Lung (tissue), 12 donors: ENCODE data around the gene LGALS14. TPM values are rescaled to one million over a fixed set of nuclear protein-coding genes. Genes with fewer than 3 reads are reported as not detected.

ENCODE experiments used
- ATAC-seq: fragments of 200-7000 bp; cut with Tn5 transposase; one replicate; pipeline ENCODE4 v1.9.1; 2020; ENCODE audit warnings: moderate number of reproducible peaks; ENCODE audit not compliant: insufficient read depth, low FRiP score
- DNase-seq, 3 donors: peaks; one replicate each; pipeline ENCODE4 v3.0.0-alpha.2; 2013 to 2017
- H3K27ac ChIP-seq, 2 donors: one replicate each; pipeline ENCODE4 v1.5.1; 2013; ENCODE audit warnings: mild to moderate bottlenecking in 2 of 2, moderate library complexity in 2 of 2, control low read depth in 1 of 2, inconsistent platforms in 1 of 2, low read depth in 1 of 2, low read length in 1 of 2
- H3K27me3 ChIP-seq, 3 donors: one replicate each; pipeline ENCODE4 v1.5.1; 2013; ENCODE audit warnings: low read length in 2 of 3; ENCODE audit not compliant: control insufficient read depth in 3 of 3, insufficient read depth in 3 of 3
- H3K36me3 ChIP-seq, 4 donors: one replicate each; pipeline ENCODE4 v1.5.1; 2013; ENCODE audit warnings: low read length in 4 of 4, mild to moderate bottlenecking in 1 of 4, moderate library complexity in 1 of 4; ENCODE audit not compliant: control insufficient read depth in 4 of 4, insufficient read depth in 4 of 4
- H3K4me1 ChIP-seq, 5 donors: one replicate each; pipeline ENCODE4 v1.5.1; 2013; ENCODE audit warnings: low read length in 5 of 5, mild to moderate bottlenecking in 2 of 5, moderate library complexity in 1 of 5; ENCODE audit not compliant: control insufficient read depth in 5 of 5, insufficient read depth in 5 of 5
- H3K4me3 ChIP-seq: one replicate; pipeline ENCODE4 v1.5.1; 2013; ENCODE audit warnings: mild to moderate bottlenecking, control low read depth, moderate library complexity
- H3K9ac ChIP-seq, 2 donors: one replicate each; pipeline ENCODE4 v1.5.1; 2013; ENCODE audit warnings: low read length in 2 of 2, control low read depth in 1 of 2; ENCODE audit not compliant: insufficient read depth in 1 of 2
- H3K9me3 ChIP-seq, 4 donors: one replicate each; pipeline ENCODE4 v1.5.1; 2013; ENCODE audit warnings: low read length in 3 of 4, mild to moderate bottlenecking in 1 of 4, moderate library complexity in 1 of 4; ENCODE audit not compliant: control insufficient read depth in 4 of 4, insufficient read depth in 3 of 4
- WGBS, 2 donors: extraction: QIAGEN DNeasy Blood & Tissue Kit; methylation state at CpG; one replicate each; pipeline ENCODE4 v1.1.7; 2013; 5-methylcytosine and 5-hydroxymethylcytosine counted together
- polyA plus RNA-seq, 2 donors: library from polyadenylated mRNA; stranded (reverse); fragments of 200-250 nt; gene quantifications; one replicate each; pipeline ENCODE4 v1.2.1, GENCODE V29; 2013
- total RNA-seq, 2 donors: library from RNA; depleted of rRNA in 1 of 2; stranded (reverse); fragments of >200 nt in 1 of 2; gene quantifications; one replicate each; pipeline ENCODE4 v1.2.1, GENCODE V29; 2014 to 2021
- TF ChIP-seq, protein P1 (sequence below): IDR thresholded peaks from 2 replicates; pipeline ENCODE4 v1.5.1; 2012; ENCODE audit warnings: mild to moderate bottlenecking; ENCODE audit errors: control extremely low read depth, extremely low read depth
- donor health status: control.
- donor health status: control.
- donor health status: Bipolar disorder and iron deficiency.
- donor health status: healthy.
- donor health status: DM: yes; HTN: yes; CAD: no.

The LGALS14 gene
- total and polyA plus RNA-seq, 4 donors = not detected

DNA sequence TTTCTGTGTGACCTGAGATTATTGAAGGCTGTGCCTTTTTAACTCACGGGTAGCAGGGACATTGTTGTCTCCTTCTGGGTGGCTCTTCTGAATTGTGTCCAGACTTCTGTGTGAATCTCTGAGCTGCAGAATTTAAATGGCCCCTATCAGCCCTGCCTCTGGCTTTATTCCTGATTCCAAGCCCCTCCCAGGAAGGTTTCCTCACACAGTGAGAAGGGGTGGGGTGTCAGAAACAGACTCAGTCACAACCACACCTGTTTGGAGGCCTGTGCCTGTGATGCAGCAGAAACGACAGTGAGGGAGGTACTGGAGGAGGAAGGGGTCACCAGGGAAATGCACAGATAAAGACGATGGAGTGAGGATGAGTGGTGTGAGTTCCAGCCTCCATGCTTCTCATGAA lies 33.6 kb downstream of the LGALS14 start, which contains the start of gene CLC:
TSS of gene CLC (minus strand) at position 139 of the 400 bp plus-strand sequence. CDS start at position 62, 77 bp downstream.
- Histone ChIP-seq H3K9me3 (peaks cover 0 to 6% (median 0%) of the 10 kb centered on the region in 4 donors), H3K27ac (no peak within 1 kb of the TSS), H3K9ac (no peak within 1 kb of the TSS), H3K36me3 (no peaks in the 10 kb centered on the region), H3K4me3 (no peak within 1 kb of the TSS), H3K4me1 (no peaks in the 10 kb centered on the region), H3K27me3 (peaks cover 0 to 2% (median 0%) of the 10 kb centered on the region in 3 donors)
- TF ChIP-seq, protein P1, sequence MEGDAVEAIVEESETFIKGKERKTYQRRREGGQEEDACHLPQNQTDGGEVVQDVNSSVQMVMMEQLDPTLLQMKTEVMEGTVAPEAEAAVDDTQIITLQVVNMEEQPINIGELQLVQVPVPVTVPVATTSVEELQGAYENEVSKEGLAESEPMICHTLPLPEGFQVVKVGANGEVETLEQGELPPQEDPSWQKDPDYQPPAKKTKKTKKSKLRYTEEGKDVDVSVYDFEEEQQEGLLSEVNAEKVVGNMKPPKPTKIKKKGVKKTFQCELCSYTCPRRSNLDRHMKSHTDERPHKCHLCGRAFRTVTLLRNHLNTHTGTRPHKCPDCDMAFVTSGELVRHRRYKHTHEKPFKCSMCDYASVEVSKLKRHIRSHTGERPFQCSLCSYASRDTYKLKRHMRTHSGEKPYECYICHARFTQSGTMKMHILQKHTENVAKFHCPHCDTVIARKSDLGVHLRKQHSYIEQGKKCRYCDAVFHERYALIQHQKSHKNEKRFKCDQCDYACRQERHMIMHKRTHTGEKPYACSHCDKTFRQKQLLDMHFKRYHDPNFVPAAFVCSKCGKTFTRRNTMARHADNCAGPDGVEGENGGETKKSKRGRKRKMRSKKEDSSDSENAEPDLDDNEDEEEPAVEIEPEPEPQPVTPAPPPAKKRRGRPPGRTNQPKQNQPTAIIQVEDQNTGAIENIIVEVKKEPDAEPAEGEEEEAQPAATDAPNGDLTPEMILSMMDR = no peak
- ATAC-seq = no peak
- 49 to 67% methylated on average over 3 of the region's 3 CpGs for WGBS, 2 donors
- DNase-seq = no peak

DNA sequence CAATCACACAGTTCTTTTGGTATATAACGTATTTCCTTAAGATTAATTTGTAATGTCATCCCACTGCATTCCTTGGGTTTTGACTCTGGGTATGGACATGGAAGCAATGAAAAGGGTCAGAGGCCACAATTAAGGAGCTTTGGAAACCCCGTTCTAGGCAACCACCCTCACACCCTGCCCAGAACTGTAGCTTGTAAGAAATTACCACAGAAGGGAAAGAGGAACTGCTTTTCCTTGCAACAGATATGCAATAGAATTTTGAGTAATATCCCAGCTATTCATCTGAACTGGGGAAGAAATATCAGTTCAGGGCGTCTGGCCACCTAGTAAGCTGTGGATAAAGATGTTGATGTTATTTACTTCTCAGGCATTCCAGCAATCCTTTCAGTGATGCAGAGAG lies 34.5 kb downstream of the LGALS14 start:
- Histone ChIP-seq H3K4me3 (no peak overlapping the region), H3K9me3 (peaks cover 0 to 6% (median 0%) of the 10 kb centered on the region in 4 donors), H3K36me3 (no peaks in the 10 kb centered on the region), H3K27ac (no peak overlapping the region), H3K9ac (no peak overlapping the region), H3K27me3 (peaks cover 0 to 2% (median 0%) of the 10 kb centered on the region in 3 donors), H3K4me1 (no peaks in the 10 kb centered on the region)
- TF ChIP-seq, protein P1 = no peak
- ATAC-seq (no peak), DNase-seq (no peak)
- WGBS, 2 donors = 32 to 52% methylated on average over 3 of the region's 3 CpGs

DNA sequence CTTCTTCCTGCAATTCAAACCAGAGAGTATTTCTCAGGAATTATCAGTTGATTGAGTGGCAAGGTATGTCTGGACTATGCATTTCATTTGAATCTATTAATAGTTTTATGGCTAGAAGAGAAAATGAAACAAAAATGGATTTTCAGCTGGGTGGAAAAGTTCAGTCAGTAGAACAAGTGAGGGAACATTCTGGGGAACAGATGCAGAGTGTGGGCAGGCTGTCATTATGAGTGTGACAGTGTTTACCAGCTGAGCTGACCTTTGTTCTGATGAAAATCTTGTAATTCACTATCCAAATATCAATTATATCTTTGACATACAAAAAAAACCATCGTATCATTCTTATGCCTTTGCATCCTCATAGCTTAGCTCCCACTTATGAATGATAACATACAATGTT lies 36.1 kb downstream of the LGALS14 start:
- Histone ChIP-seq H3K4me3 (no peak overlapping the region), H3K9ac (no peak overlapping the region), H3K27me3 (peaks cover 0 to 2% (median 0%) of the 10 kb centered on the region in 3 donors), H3K27ac (no peak overlapping the region), H3K9me3 (peaks cover 0 to 4% (median 0%) of the 10 kb centered on the region in 4 donors), H3K36me3 (no peaks in the 10 kb centered on the region), H3K4me1 (no peaks in the 10 kb centered on the region)
- WGBS, 2 donors = 79 to 83% methylated on average over 1 of the region's 1 CpG
- DNase-seq = no peak
- TF ChIP-seq, protein P1 = no peak
- ATAC-seq = no peak

DNA sequence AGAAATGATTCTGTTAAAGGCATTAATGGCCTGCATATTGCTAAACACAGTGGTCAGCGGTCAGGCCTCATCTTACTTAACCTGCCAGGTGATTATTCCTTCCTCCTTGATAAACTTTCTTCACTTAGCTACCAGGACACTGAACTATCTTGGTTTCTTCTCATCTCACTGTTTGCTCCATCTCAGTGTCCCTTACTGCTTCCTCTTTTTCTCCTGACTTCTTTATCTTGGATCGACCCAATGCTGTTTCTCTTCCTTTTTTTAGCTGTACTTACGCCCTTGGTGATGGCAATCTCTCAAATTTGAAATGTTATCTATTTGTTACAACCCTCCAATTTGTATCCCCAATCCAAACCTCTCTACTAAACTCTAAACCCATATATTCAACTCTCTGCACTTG lies 41.4 kb downstream of the LGALS14 start:
- H3K27me3 ChIP-seq = no peaks in the 10 kb centered on the region
- ATAC-seq = no peak
- 31 to 61% methylated on average over 3 of the region's 3 CpGs for WGBS, 2 donors
- H3K4me1 ChIP-seq = no peaks in the 10 kb centered on the region
- TF ChIP-seq, protein P1 = no peak
- H3K27ac ChIP-seq = no peak overlapping the region
- no peaks in the 10 kb centered on the region for H3K36me3 ChIP-seq
- no peaks in the 10 kb centered on the region for H3K9me3 ChIP-seq
- no peak overlapping the region for H3K9ac ChIP-seq
- H3K4me3 ChIP-seq = no peak overlapping the region
- DNase-seq = no peak
